HG02885 (cell line): ENCODE measurements around the gene GPX1.
A peak's percentile ranks its signal among the peaks of the same experiment; 100 is the strongest.
"Not testable (repeated sequence)": the region's sequence is repeated elsewhere in the genome, so short reads cannot be mapped to it uniquely, and the experiment has no call there.

Experiments used
- ATAC-seq: cut with Tn5 transposase; IDR thresholded peaks from one replicate; pipeline ENCODE4 v1.9.1; 2021; ENCODE audit warnings: mild to moderate bottlenecking; ENCODE audit not compliant: unreplicated experiment, poor library complexity

The GPX1 gene

DNA sequence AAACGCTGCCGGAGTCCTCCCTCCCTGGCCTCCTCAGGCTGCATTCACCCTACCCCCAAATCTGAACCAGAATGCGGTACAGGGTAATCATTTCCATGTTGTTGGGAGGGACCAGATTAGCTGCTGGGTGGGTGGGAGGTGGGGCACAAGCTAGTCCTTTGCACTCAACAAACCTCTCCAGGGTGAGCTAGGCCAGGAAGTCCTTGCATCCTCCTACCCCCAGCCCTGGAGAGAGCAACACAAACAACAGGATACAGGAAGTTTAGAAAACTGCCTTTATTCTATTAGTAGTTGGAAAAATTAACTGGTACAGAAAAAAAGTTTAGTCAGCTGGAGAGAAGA lies 702 bp upstream of the GPX1 start:
- ATAC-seq = no peak

DNA sequence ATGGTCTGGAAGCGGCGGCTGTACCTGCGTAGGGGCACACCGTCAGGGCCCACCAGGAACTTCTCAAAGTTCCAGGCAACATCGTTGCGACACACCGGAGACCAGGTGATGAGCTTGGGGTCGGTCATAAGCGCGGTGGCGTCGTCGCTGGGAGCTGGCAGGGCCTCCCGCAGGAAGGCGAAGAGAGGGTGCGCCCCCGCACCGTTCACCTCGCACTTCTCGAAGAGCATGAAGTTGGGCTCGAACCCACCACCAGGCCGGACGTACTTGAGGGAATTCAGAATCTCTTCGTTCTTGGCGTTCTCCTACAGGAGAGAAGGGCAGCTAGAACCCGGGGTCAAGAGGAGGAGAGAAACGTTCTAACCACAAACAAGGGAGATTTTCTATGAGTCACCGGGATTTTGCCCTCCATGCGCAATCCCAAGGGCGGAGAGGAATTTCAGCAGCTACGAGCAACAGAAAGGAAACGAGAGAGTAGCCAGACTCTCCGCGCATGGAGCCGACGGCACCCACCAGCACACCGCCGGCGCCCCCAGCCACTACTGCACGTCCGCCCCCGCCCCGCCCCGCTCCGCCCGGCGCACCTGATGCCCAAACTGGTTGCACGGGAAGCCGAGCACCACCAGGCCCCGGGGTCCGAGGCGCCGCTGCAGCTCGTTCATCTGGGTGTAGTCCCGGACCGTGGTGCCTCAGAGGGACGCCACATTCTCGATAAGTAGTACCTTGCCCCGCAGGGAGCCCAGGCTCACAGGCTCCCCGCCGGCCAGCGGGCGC lies 523 bp downstream of the GPX1 start:
- peak; percentile 29 for ATAC-seq

DNA sequence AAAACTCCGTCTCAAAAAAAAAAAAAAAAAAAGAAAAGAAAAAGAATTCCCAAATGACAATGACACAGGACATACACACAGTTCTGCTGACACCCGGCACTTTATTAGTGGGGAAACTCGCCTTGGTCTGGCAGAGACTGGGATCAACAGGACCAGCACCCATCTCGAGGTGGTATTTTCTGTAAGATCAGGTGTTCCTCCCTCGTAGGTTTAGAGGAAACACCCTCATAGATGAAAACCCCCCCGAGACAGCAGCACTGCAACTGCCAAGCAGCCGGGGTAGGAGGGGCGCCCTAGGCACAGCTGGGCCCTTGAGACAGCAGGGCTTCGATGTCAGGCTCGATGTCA lies 1.1 kb downstream of the GPX1 start:
- not testable (repeated sequence) for ATAC-seq

DNA sequence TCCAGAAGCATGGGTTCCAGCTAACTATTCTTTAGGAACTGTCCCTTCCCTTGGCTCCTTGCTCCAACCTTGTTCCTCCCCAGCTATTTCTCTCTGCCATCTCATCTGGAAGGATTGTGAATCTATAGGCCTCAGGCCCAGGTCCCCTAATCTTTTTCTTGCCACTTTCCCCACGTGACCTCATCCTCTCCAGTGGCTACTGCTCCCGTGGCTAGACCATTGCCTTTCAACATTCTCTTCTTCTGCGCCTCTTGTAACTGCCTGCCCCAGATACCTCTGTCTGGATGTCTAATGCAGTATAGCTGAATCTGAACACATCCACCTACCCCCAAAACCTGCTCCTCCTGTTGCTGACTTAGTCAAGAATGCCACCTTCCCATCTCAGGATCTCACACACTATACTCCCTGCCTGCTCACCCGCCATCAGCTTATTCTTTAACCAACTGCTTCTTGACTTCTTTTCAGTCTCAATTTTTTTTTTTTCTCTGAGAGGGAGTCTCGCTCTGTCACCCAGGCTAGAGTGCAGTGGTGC lies 5.2 kb downstream of the GPX1 start:
- ATAC-seq = no peak

DNA sequence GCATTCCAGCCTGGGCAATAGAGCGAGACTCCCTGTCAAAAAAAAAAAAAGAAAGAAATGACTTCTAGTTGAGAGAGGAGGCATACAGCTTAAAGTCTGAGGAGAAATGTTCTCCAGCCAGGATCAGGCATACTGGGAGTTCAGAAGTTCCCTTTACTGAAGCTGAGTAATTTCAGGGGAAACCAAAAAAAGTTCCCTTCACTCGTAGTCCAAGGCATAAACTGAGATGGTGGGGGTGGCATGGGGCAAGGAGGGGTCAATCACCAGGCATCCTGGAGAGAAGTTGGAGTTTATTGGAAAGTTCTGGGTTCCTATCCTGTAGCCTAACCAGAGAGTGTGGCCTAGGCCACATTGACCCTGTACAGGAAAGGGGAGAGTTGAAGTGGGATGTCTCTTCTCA lies 5.9 kb downstream of the GPX1 start:
- ATAC-seq = no peak

DNA sequence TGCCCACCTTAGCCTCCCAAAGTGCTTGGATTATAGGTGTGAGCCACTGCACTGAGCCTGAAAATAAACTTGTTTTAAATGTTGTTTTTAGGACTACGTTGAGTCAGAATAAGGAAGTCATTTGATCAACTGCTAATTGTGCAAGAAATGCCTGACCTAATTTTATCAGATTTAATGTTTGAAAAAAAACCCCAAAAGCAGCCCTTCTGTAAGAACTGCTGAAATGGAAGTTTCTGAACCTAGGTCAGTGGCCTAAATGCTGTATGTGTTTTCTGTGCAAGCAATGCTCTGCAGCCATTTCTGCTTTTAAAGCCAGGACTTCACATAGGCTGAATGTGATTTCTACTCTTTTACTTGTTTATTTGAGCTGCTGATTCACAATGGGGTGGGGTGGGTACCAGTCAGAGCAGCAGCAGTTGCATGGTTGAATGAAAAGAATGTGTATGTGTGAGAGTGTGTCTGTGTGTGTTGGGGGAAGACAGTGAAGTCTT lies 6.6 kb downstream of the GPX1 start:
- no peak for ATAC-seq

DNA sequence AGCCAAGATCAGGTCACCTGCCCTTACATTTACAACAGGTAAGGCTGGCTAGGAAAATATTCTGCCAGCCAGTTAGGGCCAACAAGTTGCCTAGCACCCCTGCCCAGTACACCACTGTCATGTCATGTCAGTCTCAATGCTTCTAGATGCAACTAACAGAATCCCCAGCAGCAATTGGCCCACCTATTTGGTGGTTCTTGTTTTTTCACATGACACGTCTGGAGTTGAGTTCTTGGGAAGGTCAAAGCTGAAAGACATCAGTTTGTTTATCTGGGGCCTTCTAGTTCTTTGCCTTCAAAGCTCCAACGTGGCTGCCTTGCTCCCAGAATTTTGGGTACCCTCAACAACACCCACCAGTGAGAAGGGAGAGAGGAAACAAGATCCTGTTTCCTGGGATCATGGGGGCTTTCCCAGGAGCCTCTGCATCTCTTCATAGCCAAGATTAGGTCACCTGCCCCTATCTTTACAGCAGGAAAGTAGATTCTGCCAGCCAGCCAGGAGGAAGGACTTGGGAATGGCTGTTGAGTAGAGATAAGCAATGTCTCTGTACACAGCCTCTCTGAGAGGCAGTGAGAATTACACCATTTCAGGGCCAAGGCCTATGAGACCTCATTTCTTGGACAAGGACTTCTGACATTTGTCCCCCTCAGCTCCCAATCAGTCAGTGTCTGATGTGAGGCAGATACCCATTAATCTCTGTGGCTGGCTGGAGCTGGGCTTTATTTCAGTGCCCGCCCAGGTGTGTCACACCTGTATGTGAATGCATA lies 8.6 kb downstream of the GPX1 start:
- ATAC-seq = no peak

DNA sequence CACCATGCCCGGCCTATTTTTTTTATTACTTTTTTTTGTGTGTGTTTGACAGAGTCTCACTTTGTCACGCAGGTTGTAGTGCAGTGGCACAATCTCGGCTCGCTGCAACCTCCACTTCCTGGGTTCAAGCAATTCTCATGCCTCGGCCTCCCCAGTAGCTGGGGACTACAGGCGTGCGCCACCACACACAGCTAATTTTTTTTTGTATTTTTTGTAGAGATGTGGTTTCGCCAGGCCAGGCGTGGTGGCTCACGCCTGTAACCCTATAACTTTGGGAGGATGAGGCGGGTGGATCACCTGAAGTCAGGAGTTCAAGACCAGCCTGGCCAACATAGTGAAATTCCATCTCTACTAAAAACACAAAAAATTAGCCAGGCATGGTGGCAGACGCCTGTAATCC lies 9.8 kb downstream of the GPX1 start:
- ATAC-seq = not testable (repeated sequence)

DNA sequence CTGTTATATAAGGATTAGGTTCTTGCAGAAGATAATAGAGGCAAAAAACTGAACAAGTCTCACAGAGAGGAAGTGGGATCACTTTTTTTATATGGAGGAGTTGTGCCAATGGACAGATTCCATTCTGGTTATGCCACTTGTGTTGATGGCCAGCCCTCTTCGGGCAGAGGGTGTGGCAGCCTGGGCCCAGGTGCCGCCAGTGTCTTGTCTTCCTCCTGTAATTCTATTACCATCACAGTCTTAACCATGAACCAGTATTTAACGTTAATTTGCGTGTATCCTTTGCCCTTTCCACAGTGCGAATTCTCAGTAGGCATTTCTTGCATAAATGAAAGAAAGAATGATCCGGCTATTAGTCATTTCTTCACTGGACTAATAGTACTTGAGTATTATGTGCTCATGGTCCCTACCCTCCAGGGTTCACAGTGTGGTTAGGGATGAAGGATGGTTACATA lies 11.3 kb downstream of the GPX1 start:
- no peak for ATAC-seq

DNA sequence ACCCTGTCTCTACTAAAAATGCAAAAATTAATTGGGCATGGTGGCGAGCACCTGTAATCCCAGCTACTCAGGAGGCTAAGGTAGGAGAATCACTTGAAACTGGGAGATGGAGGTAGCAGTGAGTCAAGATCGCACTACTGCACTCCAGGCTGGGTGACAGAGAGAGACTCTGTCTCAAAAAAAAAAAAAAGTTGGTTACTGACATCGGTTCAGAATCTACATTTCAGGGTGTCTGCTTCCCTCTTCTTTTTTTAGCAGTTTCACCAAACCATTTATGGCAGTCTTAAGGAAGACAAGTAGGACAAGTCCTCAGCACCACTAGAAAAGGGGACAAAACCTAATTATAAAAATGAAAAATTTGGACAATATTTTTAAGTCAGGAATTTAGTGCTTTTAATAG lies 15.0 kb downstream of the GPX1 start:
- no peak for ATAC-seq

DNA sequence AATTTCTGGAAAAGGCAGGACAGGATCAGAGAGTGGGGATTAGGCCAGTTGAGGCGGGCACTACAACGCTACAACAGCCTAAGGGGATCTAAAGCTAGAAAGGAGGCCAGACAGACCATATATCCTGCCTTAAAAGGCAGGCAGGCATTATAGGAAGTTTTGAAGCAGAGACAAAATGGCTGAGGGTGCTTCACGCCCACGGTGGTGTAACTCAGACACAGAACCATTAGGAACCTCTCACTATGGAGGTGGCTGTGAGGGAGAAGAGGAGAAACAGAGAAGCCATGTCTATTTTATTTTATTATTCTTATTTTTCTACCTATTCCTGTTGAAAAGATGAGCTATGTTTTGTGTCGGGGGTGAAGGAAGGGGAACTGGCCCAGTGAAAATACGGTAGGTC lies 16.2 kb downstream of the GPX1 start:
- ATAC-seq = no peak

DNA sequence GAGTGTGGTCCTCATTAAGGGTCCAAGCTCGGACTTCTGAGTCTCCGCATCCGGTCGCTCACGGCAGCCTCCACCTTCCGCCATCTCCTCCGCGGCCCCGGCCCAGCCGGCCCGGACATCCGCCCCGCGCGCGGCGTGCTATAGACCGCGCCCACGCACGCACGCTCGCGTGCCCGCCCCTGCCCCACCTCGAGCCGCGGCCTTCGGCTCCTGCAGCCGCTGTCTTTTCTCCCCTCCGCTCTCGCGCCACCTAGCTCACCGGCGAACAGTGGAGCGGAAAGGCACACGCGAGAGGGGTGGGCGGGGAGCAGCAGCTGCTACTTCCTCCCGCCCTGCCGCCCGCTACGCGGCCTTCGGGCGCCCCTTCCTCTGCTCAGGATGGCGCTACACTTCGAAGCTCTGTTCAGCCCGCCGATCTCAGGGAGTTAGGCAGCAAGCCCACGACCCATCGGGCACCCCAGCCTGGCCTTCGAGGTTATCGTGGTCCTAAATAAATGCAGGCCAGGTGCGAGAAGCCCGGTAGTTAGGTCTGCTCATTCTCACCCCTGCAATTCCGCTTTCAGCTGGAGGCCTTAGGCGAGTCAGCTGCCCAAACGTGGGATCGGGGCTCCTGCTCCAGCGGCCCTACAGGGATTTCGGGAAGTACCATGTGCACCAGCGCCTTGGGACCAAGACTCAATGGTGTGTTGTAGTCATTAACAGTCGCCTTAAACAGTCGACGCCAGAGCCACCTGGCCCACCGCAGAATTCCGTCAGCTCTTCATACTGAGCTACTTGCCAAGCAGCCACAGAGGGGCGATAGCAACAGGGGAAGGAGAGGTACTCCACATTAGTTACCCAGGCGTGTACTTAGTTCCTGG lies 18.0 kb downstream of the GPX1 start, which contains the start of gene USP4:
USP4 (minus strand) TSS at position 113 of the 860 bp plus-strand sequence; CDS start at position 84, 29 bp downstream.
- peak; percentile 84 for ATAC-seq

DNA sequence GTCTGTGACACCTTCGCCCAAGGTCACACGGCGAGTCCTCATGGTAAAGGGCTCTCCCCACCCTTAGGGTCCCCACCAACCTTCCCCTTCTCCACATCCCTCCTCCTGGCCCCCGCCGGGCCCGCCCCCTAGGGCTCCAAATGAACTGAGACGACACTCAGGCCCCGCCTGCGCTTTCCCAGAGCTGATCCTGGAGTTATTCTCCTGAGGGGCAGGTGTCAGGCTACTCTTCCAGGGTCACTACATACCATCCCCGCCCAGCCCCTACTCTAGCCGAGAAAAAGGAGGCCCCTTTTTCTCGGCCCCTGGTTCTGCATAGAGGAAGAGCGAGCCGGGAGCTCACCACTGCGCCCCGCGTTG lies 18.6 kb downstream of the GPX1 start:
- peak; percentile 16 for ATAC-seq

DNA sequence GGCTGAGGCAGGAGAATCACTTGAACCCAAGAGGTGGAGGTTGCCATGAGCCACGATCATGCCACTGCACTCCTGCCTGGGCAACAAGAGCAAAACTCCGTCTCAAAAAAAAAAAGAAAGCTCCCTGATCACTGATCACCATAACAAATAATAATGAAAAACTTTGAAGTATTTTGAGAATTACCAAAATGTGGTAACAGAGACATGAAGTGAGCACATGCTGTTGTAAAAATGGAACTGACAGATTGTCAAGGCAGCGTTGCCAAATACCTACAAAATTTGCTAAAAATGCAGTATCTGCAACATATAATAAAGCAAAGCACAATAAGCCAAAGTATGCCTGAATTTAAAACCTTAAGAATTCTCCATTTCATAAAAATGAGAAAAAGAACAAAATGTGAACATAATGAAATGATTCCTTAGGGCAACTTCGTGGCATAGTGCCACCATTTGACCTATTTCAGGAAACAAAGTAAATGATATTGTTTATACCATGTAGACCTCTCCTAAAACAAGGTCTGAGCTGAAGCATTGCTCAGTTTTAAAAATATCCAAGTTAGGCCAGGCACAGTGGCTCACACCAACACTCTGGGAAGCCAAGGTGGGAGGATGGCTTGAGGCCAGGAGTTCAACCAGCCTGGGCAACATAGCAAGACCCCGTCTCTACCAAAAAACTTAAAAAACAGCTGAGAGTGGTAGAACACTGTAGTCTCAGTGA lies 24.1 kb downstream of the GPX1 start:
- no peak for ATAC-seq

DNA sequence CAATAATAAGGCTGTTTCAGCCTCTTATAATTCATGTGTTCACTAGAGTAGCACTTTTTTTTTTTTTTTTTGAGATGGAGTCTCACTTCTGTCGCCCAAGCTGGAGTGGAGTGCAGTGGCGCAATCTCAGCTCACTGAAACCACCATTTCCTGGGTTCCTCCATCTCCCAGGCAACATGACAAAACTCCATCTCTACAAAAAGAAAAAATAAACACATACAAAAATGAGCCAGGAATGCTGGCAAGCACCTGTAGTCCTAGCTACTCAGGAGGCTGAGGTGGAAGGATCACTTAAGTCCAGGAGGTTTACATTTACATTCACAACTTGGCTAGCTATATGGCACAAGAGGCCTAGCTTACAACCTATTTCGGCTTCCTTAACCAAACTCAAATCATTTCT lies 25.1 kb downstream of the GPX1 start:
- ATAC-seq = no peak

DNA sequence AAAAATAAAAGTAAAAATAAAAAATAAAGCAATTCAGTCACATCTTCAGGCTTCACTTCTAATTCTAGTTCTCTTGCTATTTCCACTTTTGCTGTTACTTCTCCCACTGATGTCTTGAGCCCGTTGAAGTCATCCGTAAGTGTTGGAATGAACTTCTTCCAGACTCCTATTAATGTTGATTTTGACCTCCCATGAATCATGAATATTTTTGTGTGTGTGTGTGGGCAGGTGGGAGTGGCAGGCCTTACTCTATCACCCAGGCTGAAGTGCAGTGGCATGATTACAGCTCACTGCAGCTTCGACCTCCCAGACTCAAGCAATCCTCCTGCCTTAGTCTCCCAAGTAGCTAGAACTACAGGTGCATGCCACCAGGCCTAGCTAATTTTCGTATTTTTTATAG lies 29.0 kb downstream of the GPX1 start:
- no peak for ATAC-seq

DNA sequence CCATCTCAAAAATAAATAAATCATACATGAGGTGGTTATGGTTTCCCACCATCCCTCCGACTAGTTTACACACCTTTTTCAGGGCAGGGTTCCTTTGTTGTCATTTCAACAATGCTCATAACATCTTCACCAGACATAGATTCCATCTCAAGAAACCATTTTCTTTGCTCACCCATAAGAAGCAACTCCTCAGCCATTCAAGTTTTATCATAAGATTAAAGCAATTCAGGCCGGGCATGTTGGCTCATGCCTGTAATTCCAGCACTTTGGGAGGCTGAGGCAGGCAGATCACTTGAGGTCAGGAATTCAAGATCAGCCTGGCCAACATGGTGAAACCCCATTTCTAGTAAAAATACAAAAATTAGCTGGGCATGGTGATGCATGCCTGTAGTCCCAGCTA lies 29.8 kb downstream of the GPX1 start:
- ATAC-seq = not testable (repeated sequence)

DNA sequence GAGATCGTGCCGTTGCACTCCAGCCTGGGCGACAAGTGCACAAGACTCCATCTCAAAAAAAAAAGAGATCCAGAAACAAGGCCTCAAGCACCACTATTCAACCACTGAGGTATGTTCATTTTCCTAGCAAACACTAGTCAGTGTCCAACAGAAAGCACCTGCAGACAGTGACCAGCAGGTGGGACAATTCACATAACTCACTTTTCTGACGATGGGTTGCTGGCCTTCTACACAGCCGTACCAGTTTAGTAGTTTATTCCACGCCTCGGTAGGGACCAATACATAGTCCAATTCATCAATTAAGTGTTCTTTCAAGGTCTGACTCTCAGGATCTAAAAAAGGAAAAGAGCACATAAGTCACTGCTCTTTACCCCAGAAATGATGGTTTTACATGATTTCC lies 30.7 kb downstream of the GPX1 start:
- no peak for ATAC-seq

DNA sequence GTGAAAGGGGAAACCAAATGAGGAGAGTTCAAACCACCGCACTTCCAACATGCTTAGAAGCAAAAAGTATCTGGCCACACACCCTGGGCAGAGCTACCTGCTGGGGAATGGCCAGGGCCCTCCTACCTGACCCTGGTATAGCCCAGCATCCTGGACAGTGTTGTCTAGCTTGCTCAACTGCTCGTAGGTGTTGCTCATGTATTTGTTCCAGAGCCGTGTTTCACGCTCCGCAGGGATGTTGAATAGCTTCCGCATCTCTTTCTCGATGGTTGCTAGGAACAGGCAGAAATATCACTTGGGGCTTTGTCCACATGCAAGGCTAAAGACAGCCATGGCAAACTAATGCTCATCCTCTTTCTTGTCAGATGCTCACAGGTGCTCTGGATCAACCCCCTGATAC lies 33.4 kb downstream of the GPX1 start:
- no peak for ATAC-seq
